ENCODE results near the gene LRRC70.

- TF ChIP-seq CTCF (IDR thresholded peaks at IDR 0.05) (no peak), POLR2A (IDR thresholded peaks at IDR 0.05) (no peak)
Observed at GRCh38 chr5:62585306-62585705, 6.7 kb downstream of the LRRC70 start.

Data from adrenal gland (tissue), 5 donors.